ENCODE data around the gene ADAT3. TPM values are rescaled to one million over a fixed set of nuclear protein-coding genes. Genes with fewer than 3 reads are reported as not detected.

Gene ADAT3
- total and polyA plus RNA-seq, 2 of the 4 experiments (the other 2 are of a cell fraction) = 0.36 to 2.8 TPM

DNA sequence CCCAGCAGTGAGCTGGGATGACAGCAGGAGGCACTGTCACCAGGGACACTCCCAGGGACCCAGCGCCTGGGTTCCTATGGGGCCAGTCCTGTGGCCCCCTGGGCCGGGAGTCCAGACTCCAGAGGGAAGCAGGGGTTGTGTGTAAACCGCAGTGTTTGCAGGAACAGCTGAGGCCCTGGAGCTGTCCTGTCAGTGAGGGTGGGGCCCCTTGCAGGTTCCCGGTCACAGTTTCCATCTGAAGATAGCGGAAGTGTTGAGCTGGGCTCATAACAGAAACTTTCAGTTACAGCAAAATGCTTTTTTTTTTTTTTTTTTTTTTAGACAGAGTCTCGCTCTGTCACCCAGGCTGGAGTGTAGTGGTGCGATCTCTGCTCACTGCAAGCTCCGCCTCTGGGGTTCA lies 18.1 kb downstream of the ADAT3 start:
- ChIA-PET CTCF (no interaction called here), POLR2A (ENCODE audit: unreplicated experiment) (no interaction called here)
- no peak overlapping the region for H3K56ac ChIP-seq (ENCODE audit: extremely low read depth, insufficient read depth, low read length)
- no peak overlapping the region for H2BK120ac ChIP-seq (ENCODE audit: low read depth, low read length)
- no peaks in the 10 kb centered on the region for H3K79me1 ChIP-seq (ENCODE audit: low read depth in 1 of 2, low read length in 2 of 2)
- no peak overlapping the region for H3K14ac ChIP-seq (replicated peaks; ENCODE audit: low read depth, low read length)
- H3K27me3 ChIP-seq (ENCODE audit: control insufficient read depth, insufficient read depth, low read length) = no peaks in the 10 kb centered on the region
- no peak overlapping the region for H2BK20ac ChIP-seq (ENCODE audit: low read depth, low read length)
- ATAC-seq (ENCODE audit: low read depth) (no peak), DNase-seq (no peak)
- H4K5ac ChIP-seq (ENCODE audit: low read depth, low read length) = no peak overlapping the region
- no peak overlapping the region for H3K4me2 ChIP-seq (ENCODE audit: low read depth, low read length)
- no peaks in the 10 kb centered on the region for H3K9me3 ChIP-seq (ENCODE audit: control insufficient read depth, insufficient read depth, low read length)
- H3K9ac ChIP-seq (ENCODE audit: low read depth, low read length) = no peak overlapping the region
- no peak overlapping the region for H3K18ac ChIP-seq (ENCODE audit: low read depth, low read length)
- no peak overlapping the region for H3K4me3 ChIP-seq (ENCODE audit: insufficient read depth, low read depth, low read length)
- no peak overlapping the region for H2BK15ac ChIP-seq (ENCODE audit: low read depth, low read length)
- WGBS, 2 experiments (ENCODE audit: extremely low coverage in 2 of 2, insufficient read length in 1 of 2) = 100% methylated on average over 1 of the region's 8 CpGs; no CpG with 5 or more reads in 1 of the 2 experiments
- dilution Hi-C loops (cut with HindIII; ENCODE audit: low sequenced_read_pairs, unreplicated experiment) (no loop called here), intact Hi-C loops (cut with micrococcal nuclease) (no loop called here), in situ Hi-C loops (cut with MboI; ENCODE audit: low sequenced_read_pairs) (no loop called here)
- no peak overlapping the region for H3K27ac ChIP-seq (ENCODE audit: insufficient read depth, low read length)
- H2AK9ac ChIP-seq (replicated peaks; ENCODE audit: low read depth, low read length, poor library complexity) = peak overlapping the region; percentile 52
- no TSS peak for BruUV-seq (replicated peaks)
- peaks cover 55% of the 10 kb centered on the region for H3K36me3 ChIP-seq (ENCODE audit: control insufficient read depth, insufficient read depth, low read length)
- H4K91ac ChIP-seq (ENCODE audit: insufficient read depth, low read depth, low read length) = no peak overlapping the region
- H4K8ac ChIP-seq (ENCODE audit: low read depth in 2 of 2, low read length in 2 of 2) = no peak overlapping the region
- H4K20me1 ChIP-seq (ENCODE audit: insufficient read depth, low read length) = 0 out of 2 replicates have a peak, but pooled peaks cover 9% of the 10 kb centered on the region
- no peaks in the 10 kb centered on the region for H3K9me1 ChIP-seq (ENCODE audit: insufficient read depth, low read length)
- H3K23ac ChIP-seq (ENCODE audit: low read depth, low read length) = no peak overlapping the region
- no peak overlapping the region for H2BK5ac ChIP-seq (ENCODE audit: low read depth, low read length, poor library complexity, severe bottlenecking)
- no peaks in the 10 kb centered on the region for H3K4me1 ChIP-seq (ENCODE audit: control insufficient read depth, insufficient read depth, low read length)
- no peak for TF ChIP-seq MAZ (IDR thresholded peaks at IDR 0.05; ENCODE audit: borderline replicate concordance, low read depth, low read length)
- TF ChIP-seq CHD1 (IDR thresholded peaks at IDR 0.05; ENCODE audit: low read depth, low read length) = no peak
- no peak for TF ChIP-seq MXI1 (IDR thresholded peaks at IDR 0.05; ENCODE audit: borderline replicate concordance, low read depth, low read length)
- no peak for TF ChIP-seq RFX5 (IDR thresholded peaks at IDR 0.05; ENCODE audit: low read depth, low read length)
- TF ChIP-seq NFE2L2 (IDR thresholded peaks at IDR 0.05; ENCODE audit: low read depth, low read length) = no peak
- TF ChIP-seq, protein P1, sequence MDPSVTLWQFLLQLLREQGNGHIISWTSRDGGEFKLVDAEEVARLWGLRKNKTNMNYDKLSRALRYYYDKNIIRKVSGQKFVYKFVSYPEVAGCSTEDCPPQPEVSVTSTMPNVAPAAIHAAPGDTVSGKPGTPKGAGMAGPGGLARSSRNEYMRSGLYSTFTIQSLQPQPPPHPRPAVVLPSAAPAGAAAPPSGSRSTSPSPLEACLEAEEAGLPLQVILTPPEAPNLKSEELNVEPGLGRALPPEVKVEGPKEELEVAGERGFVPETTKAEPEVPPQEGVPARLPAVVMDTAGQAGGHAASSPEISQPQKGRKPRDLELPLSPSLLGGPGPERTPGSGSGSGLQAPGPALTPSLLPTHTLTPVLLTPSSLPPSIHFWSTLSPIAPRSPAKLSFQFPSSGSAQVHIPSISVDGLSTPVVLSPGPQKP (IDR thresholded peaks at IDR 0.05; ENCODE audit: borderline replicate concordance, low read depth, low read length) = no peak
- no peak for TF ChIP-seq RCOR1 (IDR thresholded peaks at IDR 0.05; ENCODE audit: insufficient replicate concordance, low read length)
- no peak for TF ChIP-seq MAFK (IDR thresholded peaks at IDR 0.05; ENCODE audit: low read depth, low read length)
- no peak for TF ChIP-seq FOS (IDR thresholded peaks at IDR 0.05; ENCODE audit: low read depth, low read length)
- TF ChIP-seq POLR2A (IDR thresholded peaks at IDR 0.05; ENCODE audit: low read depth, low read length) = no peak
- TF ChIP-seq SMC3 (IDR thresholded peaks at IDR 0.05; ENCODE audit: low read depth, low read length) = no peak
- TF ChIP-seq BHLHE40 (IDR thresholded peaks at IDR 0.05; ENCODE audit: low read depth, low read length) = no peak
- TF ChIP-seq CEBPB (IDR thresholded peaks at IDR 0.05; ENCODE audit: low read depth, low read length) = no peak
- TF ChIP-seq, protein P2, sequence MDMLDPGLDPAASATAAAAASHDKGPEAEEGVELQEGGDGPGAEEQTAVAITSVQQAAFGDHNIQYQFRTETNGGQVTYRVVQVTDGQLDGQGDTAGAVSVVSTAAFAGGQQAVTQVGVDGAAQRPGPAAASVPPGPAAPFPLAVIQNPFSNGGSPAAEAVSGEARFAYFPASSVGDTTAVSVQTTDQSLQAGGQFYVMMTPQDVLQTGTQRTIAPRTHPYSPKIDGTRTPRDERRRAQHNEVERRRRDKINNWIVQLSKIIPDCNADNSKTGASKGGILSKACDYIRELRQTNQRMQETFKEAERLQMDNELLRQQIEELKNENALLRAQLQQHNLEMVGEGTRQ (IDR thresholded peaks at IDR 0.05; ENCODE audit: low read depth, low read length) = no peak
- no peak for TF ChIP-seq RAD21 (IDR thresholded peaks at IDR 0.05; ENCODE audit: low read length)
- TF ChIP-seq, protein P3, sequence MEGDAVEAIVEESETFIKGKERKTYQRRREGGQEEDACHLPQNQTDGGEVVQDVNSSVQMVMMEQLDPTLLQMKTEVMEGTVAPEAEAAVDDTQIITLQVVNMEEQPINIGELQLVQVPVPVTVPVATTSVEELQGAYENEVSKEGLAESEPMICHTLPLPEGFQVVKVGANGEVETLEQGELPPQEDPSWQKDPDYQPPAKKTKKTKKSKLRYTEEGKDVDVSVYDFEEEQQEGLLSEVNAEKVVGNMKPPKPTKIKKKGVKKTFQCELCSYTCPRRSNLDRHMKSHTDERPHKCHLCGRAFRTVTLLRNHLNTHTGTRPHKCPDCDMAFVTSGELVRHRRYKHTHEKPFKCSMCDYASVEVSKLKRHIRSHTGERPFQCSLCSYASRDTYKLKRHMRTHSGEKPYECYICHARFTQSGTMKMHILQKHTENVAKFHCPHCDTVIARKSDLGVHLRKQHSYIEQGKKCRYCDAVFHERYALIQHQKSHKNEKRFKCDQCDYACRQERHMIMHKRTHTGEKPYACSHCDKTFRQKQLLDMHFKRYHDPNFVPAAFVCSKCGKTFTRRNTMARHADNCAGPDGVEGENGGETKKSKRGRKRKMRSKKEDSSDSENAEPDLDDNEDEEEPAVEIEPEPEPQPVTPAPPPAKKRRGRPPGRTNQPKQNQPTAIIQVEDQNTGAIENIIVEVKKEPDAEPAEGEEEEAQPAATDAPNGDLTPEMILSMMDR (conservative IDR thresholded peaks at IDR 0.05; ENCODE audit: low read depth, low read length) = no peak
- no peak overlapping the region for H2AK5ac ChIP-seq (ENCODE audit: low read depth, low read length)
- H2AFZ ChIP-seq (replicated peaks; ENCODE audit: low read length, poor library complexity) = no peak overlapping the region
- H3K4ac ChIP-seq (ENCODE audit: low read depth, low read length) = no peak overlapping the region

All from IMR-90 (cell line).